ELR (cell line): ENCODE results near the gene DDX39A.
A peak's percentile ranks its signal among the peaks of the same experiment; 100 is the strongest.
"Not testable (repeated sequence)": the region's sequence is repeated elsewhere in the genome, so short reads cannot be mapped to it uniquely, and the experiment has no call there.

ENCODE experiments used
- DNase-seq: peaks from one replicate; pipeline ENCODE4 v3.0.0-alpha.2; 2015; ENCODE audit warnings: low read depth

Gene DDX39A

DNA sequence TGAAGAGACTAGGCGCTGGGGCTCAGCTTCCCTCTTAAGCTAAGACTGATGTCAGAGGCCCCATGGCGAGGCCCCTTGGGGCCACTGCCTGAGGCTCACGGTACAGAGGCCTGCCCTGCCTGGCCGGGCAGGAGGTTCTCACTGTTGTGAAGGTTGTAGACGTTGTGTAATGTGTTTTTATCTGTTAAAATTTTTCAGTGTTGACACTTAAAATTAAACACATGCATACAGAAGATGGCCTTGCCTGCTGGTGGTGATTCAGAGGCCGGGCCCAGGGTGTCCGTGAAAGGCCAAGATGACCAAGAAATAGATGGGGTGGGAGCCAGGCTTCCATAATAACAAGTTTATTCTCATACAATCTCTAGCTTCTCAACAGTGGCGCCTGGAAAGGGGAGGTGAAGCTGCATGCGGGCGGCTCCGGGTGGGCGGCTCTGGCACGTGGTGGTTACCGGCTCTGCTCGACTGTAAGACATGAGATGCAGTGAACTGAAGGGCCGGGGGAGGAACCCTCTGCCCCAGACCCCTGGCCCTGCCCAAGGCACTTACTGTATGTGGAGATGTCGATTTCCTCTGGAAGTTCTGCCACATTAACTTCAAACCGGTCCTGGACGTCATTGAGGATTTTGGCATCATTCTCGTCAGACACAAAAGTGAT is 10.5 kb downstream of the DDX39A start:
- DNase-seq: no peak

DNA sequence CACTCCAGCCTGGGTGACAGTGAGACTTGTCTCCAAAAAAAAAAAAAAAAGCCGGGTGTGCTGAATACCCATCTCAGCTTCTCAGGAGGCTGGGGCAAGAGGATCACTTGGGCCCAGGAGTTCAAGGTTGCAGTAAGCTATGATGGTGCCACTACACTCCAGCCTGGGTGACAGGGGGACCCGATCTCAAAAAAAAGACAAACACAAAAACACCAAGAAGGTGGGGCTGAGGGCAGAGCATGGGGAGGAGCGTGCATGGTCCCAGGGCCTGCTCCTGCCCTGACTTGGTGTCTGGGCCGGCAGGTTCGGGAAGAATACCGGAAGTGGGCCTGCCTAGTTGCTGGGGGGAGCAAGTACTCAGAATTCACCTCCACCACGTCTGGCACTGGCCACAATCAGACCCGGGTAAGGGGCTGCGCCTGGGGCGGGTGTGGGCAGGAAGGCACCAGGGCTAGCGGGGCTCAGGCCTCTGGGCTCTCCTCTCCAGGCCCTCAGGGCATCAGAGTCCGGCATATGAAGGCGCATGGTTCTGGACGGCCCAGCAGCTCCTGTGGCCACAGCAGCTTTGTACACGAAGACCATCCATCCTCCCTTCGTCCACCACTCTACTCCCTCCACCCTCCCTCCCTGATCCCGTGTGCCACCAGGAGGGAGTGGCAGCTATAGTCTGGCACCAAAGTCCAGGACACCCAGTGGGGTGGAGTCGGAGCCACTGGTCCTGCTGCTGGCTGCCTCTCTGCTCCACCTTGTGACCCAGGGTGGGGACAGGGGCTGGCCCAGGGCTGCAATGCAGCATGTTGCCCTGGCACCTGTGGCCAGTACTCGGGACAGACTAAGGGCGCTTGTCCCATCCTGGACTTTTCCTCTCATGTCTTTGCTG is 11.3 kb downstream of the DDX39A start:
- DNase-seq: no peak

DNA sequence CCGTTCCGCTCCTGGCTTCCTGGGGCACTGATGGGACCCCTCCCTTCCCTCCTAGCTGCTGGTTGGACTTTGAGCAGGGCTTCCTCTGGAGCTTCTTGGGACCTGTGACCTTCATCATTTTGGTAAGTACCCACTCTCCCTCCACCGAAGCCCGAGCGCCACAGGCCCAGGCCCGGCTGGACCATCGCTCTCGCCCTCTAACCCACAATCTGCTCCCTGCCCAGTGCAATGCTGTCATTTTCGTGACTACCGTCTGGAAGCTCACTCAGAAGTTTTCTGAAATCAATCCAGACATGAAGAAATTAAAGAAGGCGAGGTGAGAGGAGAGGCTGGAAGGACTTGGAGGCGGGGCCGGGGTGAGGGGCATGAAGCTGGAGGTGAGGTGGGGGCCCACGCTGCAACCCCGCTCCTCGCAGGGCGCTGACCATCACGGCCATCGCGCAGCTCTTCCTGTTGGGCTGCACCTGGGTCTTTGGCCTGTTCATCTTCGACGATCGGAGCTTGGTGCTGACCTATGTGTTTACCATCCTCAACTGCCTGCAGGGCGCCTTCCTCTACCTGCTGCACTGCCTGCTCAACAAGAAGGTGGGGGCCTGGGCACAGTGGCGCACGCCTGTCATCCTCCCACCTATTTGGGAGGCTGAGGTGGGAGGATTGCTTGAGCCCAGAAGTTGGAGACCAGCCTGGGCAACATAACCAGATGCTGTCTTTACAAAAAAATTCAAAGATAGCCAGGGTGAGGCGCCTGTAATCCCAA is 12.3 kb downstream of the DDX39A start:
- DNase-seq: no peak

DNA sequence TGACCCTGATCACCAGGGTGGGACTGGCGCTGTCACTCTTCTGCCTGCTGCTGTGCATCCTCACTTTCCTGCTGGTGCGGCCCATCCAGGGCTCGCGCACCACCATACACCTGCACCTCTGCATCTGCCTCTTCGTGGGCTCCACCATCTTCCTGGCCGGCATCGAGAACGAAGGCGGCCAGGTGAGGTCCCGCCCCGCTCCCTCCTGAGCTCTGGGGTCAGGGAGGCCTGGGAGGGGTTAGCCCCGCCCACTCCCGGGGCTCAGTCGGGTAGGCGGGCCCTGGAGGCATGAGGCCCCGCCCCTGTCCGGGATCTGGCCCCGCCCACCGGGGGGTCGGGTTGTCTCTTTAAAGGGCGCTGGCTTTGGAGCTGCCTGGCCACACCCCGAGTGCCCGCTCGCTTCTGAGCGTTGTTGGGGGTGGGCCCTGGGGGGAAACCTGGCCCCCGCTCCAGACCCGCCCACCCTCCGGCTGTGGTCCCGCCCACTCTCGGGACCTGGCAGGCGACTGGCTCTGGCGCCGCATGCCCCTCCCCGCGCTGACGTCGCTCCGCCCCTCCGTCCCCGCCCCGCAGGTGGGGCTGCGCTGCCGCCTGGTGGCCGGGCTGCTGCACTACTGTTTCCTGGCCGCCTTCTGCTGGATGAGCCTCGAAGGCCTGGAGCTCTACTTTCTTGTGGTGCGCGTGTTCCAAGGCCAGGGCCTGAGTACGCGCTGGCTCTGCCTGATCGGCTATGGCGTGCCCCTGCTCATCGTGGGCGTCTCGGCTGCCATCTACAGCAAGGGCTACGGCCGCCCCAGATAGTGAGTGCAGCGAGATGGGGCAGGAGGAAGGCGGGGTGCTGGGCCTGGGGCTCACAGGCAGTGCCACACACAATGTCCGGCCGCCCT is 13.1 kb downstream of the DDX39A start:
- peak; percentile 79 for DNase-seq

DNA sequence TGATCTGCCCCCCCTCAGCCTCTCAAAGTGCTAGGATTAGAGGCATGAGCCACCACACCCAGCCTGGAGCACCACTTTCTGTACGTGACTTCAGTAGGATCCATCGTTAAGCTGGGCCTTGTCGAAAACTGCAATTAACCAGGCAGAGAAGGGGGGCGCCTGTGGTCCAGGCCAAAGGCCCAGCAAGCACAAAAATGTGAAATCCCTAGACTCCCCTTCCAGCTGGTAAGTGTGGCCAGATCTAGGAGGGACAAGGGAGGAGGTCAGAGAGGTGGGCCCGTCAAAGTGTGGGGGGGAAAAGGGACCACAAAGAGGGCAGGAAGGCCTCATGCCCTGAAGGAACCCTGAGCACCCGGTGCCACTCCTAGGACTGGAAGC is 13.8 kb downstream of the DDX39A start:
- no peak for DNase-seq

DNA sequence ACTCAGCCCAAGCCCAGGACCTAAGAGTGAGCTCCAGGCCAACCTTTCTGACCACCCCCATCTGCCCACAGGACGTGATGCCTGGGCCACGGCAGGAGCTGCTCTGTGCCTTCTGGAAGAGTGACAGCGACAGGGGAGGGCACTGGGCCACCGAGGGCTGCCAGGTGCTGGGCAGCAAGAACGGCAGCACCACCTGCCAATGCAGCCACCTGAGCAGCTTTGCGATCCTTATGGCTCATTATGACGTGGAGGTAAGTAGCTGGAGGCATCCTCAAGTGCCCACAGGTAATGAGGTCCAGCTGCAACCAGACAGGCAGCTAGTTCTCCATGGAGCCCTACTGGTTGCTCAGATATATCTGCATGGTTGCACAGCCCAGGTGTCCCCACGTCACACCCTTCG is 14.8 kb downstream of the DDX39A start:
- DNase-seq: no peak

DNA sequence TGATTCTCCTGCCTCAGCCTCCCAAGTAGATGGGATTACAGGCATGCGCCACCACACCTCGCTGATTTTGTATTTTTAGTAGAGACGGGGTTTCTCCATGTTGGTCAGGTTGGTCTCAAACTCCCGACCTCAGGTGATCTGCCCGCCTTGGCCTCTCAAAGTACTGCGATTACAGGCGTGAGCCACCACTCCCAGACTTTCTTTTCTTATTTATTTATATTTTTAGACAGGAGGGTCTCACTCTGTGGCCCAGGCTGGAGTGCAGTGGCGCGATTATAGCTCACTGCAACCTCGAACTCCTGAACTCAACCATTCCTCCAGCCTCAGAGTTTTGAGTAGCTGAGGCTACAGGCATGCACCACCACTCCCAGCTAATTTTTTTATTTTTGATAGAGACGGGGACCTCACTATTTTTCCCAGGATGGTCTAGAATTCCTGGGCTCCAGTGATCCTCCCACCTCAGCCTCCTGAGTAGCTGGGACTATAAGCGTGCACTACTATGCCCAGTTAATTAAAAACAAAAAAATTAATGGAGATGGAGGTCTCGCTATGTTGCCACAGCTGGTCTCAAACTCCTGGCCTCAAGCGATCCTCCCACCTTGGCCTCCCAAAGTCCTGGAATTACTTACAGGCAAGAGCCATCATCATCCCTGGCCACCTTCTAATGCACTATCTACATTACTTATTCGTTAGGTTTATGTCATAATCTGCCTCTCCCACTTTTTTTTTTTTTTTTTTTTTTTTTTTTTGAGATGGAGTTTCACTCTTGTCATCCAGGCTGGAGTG is 15.8 kb downstream of the DDX39A start:
- not testable (repeated sequence) for DNase-seq

DNA sequence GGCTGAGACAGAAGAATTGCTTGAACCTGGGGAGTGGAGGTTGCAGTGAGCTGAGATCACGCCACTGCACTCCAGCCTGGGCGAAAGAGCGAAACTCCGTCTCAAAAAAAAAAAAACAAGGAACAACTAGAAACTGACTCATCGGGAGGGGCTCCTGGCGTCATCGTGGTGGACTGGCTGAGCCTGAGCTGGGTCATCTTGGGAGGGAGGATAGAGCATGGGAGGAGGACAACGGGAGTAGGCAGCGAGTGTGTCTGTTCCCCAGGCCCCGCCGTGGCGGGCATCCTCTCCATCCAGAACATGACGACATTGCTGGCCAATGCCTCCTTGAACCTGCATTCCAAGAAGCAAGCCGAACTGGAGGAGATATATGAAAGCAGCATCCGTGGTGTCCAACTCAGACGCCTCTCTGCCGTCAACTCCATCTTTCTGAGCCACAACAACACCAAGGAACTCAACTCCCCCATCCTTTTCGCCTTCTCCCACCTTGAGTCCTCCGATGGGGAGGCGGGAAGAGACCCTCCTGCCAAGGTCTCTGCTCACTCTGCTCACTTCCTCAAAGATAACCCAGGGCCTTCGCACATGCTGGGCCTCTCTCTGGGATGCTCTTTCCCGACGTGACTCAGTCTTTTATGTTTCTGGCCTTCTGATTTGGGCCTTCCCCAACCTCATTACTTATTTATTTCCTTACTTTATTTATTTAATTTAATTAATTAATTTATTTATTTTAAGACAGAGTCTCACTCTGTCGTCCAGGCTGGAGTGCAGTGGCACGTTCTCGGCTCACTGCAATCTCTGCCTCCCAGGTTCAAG is 16.6 kb downstream of the DDX39A start:
- peak; percentile 96 for DNase-seq

DNA sequence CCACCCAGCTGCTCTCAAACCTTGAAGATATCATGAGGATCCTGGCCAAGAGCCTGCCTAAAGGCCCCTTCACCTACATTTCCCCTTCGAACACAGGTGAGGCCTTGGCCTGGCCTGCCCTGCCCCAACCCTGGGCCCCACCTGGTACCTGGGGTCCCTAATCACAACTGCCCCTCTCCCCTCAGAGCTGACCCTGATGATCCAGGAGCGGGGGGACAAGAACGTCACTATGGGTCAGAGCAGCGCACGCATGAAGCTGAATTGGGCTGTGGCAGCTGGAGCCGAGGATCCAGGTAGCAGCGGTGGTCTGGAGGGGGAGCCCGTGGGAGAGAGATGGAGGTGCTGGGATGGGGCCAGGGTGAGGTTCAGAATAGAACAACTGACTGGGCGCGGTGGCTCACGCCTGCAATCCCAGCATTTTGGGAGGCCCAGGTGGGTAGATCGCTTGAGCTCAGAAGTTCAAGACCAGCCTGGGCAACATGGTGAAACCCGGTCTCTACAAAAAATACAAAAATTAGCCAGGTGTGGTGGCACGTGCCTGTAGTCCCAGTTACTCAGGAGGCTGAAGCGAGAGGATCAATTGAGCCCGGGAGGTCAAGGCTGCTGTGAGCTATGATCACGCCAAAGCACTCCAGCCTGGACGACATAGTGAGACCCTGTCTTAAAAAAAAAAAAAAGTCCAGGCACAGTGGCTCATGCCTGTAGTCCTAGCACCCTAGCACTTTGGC is 17.5 kb downstream of the DDX39A start:
- no peak for DNase-seq

DNA sequence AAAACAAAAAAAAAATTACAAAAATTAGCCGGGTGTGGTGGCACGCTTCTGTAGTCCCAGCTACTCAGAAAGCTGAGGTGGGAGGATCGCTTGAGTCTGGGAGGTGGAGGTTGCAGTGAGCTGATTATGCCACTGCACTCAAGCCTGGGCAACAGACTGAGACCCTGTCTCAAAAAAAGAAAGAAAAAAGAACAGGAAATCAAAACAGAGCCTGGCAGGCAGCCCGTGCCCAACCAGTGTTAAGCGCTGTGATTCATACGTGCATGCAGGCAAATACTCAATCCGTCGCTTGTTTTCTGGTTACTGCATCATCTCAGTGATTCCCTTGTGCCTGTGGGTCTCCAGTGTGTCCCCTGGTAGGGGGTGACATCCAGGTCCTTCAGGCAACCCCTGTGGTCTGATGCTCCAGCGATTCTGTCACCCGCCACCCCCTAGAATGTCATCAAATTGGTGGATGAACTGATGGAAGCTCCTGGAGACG is 18.1 kb downstream of the DDX39A start:
- DNase-seq: peak; percentile 60

DNA sequence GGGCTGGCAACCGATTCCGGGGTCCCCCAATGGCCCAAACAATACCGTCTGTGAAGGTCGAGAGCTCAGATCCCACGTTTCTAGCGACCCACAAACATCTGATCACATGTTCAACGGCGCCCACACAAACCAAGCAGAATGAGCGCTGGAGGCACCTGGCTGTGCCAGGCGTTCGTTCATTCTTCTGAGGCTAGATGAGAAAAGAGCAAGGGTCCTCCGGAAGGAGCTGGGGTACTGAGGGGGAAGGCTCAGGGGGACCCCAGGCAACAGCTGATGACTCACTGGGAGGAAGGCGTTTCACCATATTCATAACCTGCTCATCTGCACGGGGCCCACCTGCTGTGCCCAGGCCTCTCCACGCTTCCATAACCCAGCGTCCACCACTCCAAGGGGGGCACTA is 22.0 kb downstream of the DDX39A start:
- not testable (repeated sequence) for DNase-seq

DNA sequence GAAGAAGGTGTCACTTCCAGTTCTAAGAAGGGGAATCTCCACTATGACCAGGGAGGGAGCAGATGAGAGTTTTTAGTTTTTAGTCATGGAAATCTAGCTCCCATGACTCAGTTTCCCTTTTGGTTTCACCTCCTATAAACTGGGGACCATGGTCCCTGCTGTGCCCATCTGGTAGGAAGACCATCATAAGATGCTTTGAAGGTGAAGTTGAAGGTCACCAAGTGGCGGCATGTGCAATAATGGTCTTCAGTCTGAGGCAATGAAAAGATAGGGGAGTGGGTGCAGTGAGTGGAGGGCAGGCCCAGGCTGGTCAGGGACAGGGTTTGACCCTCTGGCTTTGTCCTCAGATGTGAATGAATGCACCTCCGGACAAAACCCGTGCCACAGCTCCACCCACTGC is 22.4 kb downstream of the DDX39A start:
- not testable (repeated sequence) for DNase-seq

DNA sequence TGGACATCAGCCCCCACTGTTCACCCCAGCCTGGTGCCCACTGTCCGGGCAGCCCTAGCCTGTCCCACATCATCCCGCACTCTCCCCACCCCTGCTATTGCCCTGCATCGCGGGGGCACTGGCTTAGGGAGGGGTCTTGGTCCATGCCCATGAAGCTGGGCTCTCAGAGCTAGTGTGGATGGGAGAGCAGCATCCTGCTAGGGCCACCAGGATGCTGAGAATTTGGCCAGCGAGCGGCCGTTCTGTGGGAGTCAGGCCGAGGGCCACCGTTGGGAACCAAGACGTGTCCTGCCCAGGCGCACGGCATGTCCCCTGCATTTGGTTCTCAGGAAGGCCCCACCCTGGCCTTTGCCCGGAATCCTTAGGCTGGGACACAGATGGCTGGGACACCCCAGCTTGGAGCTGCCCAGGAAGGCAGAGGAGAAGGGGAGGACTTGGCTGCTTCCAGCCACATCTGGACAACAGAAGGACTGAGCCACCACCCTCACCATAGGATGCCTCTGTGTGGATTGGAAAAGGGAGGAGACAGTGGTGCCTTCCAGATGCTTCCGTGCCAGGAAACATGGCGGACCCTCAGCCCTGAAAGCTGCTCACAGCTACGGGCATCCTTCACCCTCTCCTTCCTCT is 23.3 kb downstream of the DDX39A start:
- no peak for DNase-seq

DNA sequence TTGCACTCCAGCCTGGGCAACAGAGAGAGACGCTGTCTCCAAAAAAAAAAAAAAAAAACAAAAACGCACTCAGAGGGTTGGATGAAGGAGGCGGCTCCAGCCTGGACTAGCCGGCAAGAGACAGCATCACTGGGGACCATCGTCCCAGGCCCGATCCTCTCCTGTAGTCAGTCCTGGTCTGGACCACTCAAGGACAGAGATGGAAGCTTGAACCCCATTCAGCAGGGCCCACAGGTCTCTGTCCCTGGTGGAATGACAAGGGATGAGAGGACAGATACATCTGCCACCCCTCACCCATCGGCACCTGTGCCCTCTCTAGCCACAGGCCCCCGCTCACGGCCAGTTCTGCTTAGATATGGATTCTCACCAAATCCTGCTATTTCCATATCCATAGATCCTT is 23.9 kb downstream of the DDX39A start:
- no peak for DNase-seq

DNA sequence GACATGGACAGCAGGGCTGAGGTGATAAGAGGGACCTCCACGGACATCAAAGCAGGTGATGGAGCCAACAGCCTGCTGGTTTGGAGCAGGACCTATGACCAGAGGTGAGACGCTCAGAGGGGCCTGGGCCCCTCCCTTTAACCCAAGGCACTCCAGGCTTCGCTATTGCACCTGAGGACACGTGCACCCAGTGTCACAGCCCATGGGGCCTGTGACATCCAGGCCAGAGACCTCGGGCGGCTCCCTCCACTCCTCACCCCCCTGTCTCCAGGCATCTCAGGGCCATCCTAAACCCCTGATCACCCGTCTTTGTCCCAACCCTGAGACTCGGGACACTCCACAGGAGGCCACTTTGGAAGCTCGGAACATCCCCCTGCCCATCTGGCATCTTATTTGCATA is 25.0 kb downstream of the DDX39A start:
- DNase-seq: no peak

DNA sequence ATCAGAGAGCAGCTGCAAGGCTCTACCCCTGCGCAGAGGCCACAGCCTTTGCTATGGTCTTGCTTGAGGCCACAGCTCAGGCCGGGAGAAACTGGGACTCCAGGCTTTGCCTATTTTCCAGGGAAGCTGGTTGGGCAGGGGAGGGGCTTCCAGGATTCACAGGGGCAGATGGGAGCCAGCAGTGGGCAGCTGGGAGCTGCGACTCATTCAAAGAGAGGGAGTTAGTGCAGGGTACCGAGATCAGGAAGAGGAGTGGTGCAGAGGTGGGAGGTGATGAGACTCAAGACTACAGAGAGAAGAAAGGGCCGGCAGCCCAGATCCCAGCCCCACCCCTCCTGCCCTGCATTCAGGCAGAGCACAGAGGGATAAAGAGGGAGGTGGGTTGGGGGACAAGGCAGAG is 25.8 kb downstream of the DDX39A start:
- no peak for DNase-seq

DNA sequence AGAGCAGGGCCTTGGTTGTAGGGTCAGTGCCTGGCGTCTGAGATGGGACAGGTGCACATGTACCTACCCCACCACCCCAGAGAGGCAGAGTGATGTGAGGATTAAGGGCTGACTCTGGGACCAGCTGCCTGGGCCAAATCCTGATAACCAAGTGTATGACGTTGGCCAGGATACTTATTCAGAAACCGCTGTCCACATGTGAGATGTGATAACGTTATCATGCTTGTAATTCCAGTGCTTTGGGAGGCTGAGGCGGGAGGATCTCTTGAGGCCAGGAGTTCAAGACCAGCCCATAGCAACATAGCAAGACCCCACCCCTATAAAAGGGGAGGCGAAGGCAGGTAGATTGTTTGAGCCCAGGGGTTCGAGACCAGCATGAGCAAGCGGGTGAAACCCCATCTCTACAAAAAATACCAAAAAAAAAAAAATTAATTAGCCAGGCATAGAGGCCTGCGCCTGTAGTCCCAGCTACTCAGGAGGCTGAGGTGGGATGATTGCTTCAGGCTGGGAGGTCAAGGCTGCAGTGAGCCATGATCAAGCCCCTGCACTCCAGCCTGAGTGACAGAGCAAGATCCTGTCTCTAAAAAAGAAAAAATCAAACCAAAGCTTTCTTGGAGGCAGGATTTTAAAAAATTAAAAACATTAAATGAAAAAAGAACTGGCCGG is 27.9 kb downstream of the DDX39A start:
- DNase-seq: no peak

DNA sequence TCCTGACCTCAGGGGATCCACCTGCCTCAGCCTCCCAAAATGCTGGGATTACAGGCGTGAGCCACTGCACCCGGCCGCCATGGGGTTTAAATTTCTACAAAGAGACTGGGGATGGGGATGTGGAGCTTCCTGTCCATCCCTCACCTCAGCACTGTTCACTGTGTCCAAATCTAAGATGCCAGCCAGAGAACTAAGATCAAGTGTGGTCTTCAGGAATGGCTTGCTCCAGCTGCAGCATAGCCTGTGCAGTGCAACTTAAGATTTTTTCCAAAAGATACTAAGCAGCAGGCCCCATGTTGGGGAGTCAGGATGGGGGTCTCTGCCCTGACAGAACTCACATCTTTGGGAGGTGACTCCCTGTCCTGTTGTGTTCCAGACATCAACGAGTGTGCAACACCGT is 28.6 kb downstream of the DDX39A start:
- DNase-seq: no peak
